T-helper 1 cell treated with Interleukin-12 subunit alpha and Interleukin-12 subunit beta and Interleukin-4 antibody, amounts not matched to agents 30 ng/mL and 1 ng/mL, for 36 hours (primary cell): ENCODE measurements around the gene MAPK10. TPM values are rescaled to one million over a fixed set of nuclear protein-coding genes. Genes with fewer than 3 reads are reported as not detected.
"Not testable (repeated sequence)": the region's sequence is repeated elsewhere in the genome, so short reads cannot be mapped to it uniquely, and the experiment has no call there.

ENCODE experiments used
- intact Hi-C: fragments of 100-400 bp; cut with micrococcal nuclease; formaldehyde crosslinking; loops from one replicate; pipeline ENCODE4 v1.15.1; 2024
- total RNA-seq: library from RNA; stranded (reverse); gene quantifications from 2 replicates; pipeline ENCODE4 v1.2.3, GENCODE V29; 2022

MAPK10 gene
- total RNA-seq, 1 donor from 2014 or later: not detected

DNA sequence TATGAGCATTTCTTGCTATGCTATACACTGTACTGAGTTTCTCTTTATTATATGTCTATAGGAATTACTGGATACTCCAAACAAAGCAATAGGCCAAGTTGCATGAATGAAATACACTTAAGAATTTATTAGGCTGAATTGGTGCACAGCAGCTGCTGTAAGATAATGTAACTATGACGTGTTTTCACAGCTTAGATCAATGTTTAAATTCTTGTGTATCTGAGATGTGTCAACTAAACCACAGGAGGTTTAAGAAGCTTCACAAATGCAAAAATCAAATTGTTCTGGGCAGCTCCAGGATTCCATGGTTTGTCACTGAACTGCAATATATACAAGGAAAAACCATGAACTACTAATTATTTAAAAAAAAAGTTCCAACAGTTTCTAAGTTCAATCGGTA lies 156.7 kb downstream of the MAPK10 start:
- intact Hi-C loops: no loop called here

DNA sequence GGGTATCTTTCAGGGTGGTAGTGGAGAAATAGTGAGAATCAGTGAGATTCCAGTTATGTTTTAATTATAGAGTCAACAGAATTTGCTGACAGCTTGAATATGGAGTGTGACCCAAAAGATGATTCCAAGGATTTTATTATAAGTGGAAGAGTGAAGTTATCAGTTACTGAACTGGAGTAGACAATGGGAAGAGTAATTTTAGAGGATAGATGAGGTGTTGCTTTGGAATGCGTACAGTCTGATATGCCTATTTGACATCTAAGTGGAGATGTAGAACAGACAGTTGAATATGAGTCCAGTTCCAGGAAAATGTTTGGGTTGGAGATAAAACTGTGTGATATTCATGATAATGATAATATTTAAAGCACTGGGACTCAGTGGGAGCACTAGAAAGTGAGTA lies 174.2 kb downstream of the MAPK10 start:
- intact Hi-C loops: no loop called here

DNA sequence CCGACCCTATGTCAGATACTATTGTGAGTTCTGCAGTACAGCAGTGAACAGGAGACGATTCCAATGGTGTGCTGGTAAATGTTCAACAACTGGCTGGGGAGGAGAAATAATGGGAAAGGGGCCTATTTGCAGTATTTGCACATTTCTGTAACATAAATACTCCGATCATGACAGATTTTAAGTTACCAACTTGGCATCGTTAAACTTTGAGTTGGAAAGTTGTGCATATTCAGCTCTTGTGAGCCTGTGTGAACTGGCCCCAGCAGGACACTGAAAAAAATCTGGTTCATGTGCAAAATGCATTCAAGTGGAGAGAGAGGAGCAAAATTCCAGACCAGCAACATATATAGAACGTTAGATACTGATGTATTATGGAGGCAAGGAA lies 175.0 kb downstream of the MAPK10 start:
- intact Hi-C loops: no loop called here

DNA sequence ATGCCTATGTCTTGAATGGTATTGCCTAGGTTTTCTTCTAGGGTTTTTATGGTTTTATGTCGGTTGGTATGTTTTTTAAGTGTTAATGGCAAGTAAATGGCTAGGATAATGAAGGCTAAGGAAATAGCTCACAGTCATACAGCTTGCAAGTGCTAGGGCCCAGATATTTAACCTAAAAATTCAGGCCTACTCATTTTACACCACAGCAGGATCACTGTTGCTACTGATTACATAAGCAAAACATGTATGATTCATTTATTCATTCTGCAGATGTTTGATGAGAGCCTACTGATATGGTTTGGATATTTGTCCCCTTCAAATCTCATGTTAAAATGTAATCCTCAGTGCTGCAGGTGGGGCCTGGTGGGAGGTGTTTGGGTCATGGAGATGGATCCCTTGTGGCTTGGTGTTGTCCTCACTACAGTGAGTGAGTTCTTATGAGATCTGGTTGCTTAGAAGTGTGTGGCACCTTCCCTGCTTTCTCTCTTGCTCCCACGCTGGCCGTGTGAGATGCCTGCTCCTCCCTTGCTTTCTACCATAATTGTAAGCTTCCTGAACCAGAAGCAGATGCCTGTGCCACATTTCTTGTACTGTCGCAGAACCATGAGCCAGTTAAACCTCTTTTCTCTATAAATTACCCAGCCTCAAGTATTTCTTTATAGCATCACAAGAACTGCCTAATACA lies 175.5 kb downstream of the MAPK10 start:
- intact Hi-C loops: no loop called here

DNA sequence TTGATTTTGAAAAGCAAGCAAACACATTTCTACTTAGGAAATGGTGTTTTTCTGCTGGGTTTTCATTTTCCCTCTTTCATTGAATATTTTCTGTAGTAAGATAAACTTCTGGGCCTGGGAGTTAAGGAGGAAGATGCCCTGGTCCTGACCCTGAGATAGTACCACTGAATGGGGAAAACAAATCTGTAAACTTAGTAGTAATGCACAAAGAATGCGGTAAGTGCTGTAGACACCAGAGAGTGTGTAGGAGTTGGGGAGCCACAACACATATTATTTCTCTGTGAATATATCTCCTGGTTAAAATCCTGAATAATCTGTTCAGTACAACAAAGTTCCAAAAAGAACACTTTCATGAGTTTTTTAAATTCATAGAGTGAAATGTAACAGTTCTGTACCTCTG lies 178.3 kb downstream of the MAPK10 start:
- intact Hi-C loops: no loop called here

DNA sequence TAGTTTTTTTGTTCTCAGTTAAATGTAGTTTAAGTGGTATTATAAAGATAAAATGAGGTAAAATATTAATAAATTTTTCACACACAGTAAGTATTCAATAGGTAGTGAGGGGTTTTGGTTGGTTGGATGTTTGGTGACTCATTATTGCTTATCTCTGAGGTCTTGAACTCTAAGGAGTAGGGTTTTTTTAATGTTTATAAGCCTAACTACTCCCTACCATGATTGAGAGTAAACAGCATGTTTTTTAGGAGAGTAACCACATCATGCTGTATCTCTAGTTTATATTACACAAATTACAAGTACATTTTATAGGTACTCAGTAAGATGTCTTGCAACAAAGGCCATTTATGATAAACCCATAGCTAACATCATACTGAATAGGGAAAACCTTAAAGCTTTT lies 181.6 kb downstream of the MAPK10 start:
- intact Hi-C loops: no loop called here

DNA sequence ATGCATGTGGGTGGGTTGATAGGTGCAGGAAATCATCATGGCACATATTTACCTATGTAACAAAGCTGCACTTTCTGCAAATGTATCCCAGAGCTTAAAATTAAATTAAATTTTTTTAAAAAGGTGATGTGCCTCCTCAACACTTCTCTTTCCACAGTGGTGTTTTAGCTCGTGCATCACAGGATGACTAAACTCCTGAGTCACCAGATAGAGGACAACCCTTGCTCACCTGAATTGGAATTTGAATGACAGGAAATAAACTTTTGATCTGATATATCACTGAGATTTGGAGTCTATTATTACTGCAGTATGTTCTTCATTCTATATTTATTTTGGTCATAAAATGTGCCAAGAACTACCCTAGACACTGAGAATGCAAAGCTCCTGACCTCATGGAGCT lies 185.3 kb downstream of the MAPK10 start:
- intact Hi-C loops: no loop called here

DNA sequence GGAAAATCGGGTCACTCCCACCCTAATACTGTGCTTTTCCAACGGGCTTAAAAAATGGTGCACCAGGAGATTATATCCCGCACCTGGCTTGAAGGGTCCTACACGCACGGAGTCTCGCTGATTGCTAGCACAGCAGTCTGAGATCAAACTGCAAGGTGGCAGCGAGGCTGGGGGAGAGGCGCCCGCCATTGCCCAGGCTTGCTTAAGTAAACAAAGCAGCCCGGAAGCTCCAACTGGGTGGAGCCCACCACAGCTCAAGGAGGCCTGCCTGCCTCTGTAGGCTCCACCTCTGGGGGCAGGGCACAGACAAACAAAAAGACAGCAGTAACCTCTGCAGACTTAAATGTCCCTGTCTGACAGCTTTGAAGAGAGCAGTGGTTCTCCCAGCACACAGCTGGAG lies 191.5 kb downstream of the MAPK10 start:
- intact Hi-C loops: not testable (repeated sequence)

DNA sequence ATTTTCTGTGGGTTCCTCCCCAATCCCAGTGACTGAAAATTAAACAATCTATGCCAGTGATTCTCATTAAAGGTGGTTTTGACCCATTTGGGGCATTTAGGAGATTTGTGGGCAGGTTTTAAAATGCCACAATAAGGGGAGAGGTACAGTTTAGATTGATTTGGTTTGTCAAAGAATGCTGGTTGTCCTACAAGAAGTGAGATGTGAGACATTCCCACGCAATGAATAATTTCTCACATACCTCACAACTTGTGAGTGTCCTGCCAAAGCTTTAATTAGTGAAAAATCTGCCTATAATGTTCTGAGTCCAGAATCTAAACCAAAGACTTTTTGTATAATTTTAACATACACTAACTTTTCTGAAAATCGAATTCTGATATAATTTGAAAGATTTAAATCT lies 199.4 kb downstream of the MAPK10 start:
- intact Hi-C loops: no loop called here

DNA sequence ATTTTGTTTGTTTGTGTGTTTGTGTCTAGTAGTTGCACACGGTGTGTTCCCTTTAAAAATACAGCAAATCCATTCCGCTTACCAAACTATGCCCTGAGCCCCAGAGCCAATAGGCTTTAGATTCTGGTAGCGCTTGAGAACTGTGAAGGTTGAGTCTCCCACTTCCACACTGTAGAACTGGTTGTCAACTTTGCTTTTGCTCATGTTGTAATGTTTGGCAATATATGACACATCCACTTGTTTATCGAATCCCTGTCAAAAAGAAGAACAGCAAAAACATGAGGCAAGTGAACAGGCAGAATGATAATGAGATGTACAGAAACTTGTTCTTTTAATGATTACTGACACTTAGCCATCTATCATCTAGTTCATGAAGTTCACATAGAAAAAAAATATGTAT lies 200.6 kb downstream of the MAPK10 start:
- intact Hi-C loops: no loop called here

DNA sequence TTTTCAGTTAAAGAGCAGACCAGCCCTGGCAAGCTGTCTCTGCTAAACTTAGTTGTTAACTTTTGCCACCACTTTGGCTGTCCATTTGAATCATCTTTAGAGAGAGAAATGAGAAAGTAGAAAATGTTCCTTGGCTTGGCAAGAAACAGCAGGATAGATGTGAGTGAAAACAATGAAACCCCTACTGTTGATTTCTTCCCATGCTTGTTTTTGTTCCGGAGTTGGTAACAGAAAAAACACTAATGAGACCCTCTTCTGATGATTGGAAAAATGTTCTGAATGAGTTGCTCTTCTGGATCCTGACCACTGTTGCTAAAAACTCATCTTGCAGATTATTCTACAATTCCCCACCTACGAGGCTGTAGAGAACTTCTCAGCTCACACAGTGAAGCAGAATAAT lies 203.3 kb downstream of the MAPK10 start:
- intact Hi-C loops: no loop called here

DNA sequence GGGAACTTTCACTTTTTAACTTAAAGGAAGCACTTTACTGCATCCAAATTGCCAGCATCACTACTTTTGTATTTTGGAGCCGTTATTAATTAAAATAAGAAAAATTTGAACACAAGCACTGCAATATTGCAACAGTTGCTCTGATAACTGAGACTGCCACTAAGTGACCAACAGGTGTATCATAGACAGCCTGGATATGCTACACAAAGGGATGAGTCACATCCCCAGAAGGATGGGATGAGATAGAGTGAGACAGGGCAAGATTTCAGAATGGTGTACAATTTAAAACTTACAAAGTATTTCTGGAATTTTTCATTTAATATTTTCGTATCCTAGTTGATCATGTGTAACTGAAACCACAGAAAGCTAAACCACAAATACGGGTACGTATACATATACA lies 204.1 kb downstream of the MAPK10 start:
- intact Hi-C loops: no loop called here

DNA sequence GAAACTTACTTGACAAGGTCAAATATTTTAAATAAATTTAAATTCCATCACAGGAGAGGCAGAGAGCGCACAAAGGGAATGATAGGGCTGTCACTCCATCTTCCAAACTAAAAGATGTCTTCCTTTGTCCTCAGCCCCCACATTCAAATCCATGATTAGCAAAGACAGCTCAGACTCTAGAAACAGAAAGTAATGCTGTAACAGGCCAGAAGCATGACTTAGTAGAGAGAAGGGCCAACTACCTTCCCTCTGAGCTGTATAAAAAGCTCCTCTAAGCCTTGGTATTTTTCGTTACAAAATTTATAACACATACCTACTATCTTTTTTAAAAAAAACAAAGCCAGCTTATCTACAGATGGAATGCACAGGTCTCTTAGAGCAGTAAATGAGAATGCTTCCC lies 207.4 kb downstream of the MAPK10 start:
- intact Hi-C loops: no loop called here

DNA sequence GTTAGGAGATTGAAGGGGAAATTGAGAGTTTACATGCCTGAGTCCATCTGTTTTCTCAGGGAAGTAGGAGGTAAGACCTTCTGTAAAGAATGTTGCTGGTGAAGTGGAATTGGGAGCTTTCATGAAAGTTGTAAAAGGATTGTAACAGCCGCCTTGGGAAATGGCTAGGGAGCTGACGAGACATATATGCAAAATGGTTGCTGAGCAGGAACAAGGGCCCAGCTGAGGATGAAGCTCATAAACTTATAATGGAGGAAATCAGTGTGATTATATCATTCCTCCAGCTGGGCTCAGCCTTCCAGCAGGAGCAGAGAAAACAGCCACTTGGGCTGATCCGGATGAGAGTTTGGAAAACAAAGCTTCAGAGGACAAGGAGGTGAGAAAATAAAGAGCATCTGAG lies 208.7 kb downstream of the MAPK10 start:
- intact Hi-C loops: no loop called here

DNA sequence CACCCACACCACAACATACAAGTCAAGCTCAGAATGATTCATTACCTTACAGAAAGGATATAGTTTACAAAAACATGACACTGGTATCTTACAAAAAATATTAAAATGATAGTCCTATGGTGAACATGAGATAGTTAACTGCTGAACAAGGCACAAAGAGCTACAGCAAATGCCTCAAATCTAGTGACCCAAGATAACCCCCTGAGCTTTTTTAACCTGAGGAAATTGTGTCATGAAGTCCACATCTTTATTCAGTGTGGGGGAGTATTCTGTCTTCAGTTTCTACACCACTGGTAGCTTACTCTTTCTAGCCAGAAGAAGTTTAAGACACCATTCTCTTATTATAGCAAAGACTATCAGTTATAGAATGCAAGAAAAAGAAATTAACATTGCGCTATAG lies 218.7 kb downstream of the MAPK10 start:
- intact Hi-C loops: no loop called here

DNA sequence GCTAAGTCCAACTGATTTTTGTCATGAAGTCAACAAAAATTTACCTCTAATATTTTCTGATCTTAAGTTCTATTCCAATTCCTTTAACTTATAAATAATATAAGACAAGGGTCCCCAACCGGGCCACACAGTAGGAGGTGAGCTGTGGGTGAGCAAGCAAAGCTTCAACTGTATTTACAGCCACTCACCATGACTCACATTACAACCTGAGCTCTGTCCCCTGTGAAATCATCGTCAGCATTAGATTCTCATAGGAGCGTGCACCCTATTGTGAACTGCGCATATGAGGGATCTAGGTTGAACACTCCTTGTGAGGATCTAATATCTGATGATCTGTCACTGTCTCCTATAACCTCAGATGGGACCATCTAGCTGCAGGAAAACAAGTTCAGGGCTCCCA lies 227.4 kb downstream of the MAPK10 start:
- intact Hi-C loops: no loop called here

DNA sequence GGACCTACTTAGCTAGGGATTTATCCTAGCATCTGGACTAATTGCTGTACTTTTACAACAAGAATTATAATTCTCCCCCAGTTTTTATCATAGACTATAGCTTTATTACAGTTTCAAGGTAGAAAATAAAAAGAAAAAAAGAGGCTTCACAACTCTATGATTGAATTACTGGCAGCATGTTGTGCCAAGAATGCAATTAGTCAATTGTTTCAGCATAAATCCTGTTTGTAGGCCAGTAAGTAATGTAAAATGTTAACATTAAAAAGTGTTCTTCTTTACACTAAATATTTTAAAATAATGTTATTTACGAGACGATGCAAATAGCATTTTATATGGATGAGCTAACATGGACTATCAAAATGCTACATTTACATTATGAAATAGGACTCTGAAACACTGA lies 228.4 kb downstream of the MAPK10 start:
- intact Hi-C loops: no loop called here

DNA sequence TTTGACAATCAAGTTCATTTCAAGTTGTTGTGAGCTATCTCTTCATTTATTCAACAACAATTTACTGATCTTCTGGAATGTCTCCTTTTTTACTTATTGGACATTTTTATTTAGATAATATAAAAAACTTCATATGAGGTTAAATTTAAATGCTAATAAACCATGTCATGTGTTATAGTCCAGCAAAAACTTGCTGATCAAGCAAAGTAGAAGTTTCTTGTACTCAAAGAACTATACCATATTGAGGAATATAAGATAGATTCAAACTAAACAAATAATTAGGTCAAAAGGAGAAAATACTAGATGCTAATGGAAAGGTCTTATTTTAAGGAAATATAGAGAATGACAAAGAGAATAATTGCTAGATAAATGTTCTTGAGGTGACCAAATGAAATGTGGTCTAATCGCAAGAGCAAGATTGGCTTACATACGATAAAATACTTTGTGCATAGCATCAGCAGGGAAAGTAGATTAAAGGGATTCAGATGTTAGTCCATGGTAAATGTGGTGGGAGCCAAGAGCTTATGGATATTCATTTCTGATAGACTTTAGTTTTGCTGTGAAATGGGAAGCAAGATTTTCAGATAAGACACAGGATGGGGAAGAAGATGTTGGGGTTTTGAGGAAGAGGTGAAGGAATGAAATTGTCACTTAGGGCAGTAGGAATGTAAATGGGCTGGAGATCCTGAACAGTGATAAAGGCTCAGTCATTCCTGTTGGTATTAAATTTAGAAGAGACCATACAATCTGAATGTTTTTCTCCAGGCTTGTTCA lies 229.5 kb downstream of the MAPK10 start:
- intact Hi-C loops: no loop called here

DNA sequence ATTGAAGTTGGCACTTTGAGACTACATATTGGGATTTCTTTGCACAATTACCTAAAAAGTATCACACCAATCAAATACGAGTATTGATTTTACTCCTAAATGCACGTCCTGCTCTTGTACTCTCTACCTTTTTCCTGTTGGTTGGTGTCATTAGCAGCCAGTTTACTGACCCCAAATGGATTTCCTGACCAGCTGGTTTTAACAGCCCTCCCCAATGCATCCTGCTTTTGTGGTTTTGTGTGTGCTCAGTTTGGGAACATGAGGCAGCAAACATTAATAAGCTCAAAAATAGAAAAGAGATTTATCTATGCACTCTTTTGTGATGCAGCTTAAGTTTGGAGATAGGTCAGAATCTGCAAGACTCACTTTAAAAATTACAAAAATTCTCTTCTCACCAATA lies 230.3 kb downstream of the MAPK10 start:
- intact Hi-C loops: no loop called here

DNA sequence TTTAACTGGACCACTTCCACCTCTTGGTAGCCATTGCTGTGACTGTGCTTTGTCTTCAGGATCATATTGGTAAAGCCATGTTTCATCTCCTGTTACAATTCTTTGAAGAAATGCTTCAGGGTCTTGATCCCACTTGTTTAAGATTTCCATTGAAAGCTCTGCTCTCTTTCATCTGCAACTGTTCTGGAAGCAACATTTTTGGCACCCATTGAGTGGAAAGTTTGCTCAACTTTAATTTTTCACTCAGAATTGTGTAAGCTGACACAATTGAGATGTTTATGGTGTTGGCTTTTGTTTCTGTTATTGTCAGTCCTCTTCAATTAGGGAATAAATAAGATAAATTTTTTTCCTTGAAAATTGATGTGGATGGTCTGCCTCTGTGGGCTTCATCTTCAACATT lies 237.4 kb downstream of the MAPK10 start:
- intact Hi-C loops: no loop called here

DNA sequence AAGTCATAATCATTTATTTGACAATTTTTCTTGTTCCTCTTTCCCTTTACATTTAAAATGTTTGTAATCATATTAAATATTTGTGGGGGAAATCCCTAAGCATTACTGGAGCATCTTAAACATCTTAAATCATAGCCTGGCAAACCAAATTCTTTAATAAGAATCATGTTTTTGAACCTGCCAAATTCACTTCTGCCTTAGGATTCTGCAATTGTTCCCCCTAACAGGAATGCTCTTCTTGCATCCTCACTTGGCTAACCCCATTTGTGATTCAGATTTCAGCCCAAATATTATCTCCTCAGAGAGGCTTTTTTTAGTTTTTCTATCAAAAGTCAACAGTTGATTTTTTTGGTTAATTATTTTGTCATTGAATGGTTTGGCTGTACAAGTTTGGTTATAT lies 241.1 kb downstream of the MAPK10 start:
- intact Hi-C loops: no loop called here

DNA sequence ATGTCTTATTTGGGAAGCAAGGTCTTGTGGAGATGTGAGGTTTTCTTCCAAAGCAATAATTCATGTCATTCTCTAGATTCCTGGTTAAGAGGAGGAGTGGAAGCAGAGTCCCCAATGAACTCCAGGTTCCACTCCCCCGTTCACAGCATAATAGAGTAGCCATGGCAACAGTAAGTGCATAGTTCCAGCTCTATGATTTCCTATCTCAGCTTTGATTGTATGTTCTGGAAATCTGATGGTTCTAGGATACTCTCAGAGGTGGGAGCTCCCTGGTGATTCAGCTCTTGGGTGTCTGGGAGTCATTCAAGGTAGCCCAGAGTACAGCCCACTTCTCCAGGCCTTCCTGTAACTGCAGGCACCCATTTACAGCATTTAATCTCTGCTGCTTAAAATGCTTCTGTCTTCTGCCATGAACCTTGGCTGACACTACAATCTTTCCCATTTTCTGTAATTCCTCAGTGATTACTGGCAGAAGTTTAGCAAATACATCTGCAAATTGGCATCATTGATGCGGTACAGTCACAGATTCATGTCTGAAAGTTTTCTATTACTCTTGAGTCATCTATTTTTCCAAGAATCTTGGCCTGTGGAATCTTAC lies 242.0 kb downstream of the MAPK10 start:
- intact Hi-C loops: no loop called here

DNA sequence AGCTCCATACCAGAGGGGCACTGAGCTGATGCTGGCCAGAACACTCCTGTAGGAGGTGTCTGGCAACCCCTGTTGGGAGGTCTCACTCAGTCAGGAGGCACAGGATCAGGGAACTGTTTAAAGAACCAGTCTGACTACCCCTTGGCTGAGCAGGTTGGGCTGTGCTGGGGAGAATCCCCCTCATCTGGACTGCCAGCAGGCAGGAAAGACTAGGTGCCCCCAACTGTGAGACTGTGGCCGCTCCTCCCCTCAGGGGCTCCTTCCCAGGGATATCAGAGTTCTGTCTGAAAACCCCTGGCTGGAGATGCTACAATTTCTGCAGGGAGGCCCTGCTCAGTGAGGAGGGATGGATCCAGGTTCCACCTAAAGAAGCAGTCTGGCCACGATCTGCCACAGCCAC lies 245.3 kb downstream of the MAPK10 start:
- intact Hi-C loops: no loop called here
